ENCODE results near the gene DNAAF8.

- no peak for TF ChIP-seq PKNOX1 (IDR thresholded peaks at IDR 0.05)
- TF ChIP-seq FOXA1 (IDR thresholded peaks at IDR 0.05), result no peak
- no peak for TF ChIP-seq SP1 (IDR thresholded peaks at IDR 0.05)
- no peak for TF ChIP-seq CTBP1 (IDR thresholded peaks at IDR 0.05; ENCODE audit: borderline replicate concordance)
- TF ChIP-seq HDGF (IDR thresholded peaks at IDR 0.05; ENCODE audit: borderline replicate concordance), result no peak
- no peak for TF ChIP-seq BHLHE40 (IDR thresholded peaks at IDR 0.05; ENCODE audit: borderline replicate concordance)
- TF ChIP-seq FOXM1 (IDR thresholded peaks at IDR 0.05; ENCODE audit: borderline replicate concordance), result no peak
- TF ChIP-seq SUZ12 (IDR thresholded peaks at IDR 0.05), result no peak
- no peak for TF ChIP-seq ARNT (IDR thresholded peaks at IDR 0.05)
- TF ChIP-seq ZNF384 (IDR thresholded peaks at IDR 0.05), result no peak
- TF ChIP-seq TARDBP (IDR thresholded peaks at IDR 0.05), result no peak
- no peak for TF ChIP-seq ELF4 (IDR thresholded peaks at IDR 0.05)
- no peak for TF ChIP-seq LEF1 (IDR thresholded peaks at IDR 0.05; ENCODE audit: borderline replicate concordance)
- no peak for TF ChIP-seq FOXK2 (IDR thresholded peaks at IDR 0.05)
Measured at GRCh38 chr16:4797805-4798252, 63.5 kb downstream of the DNAAF8 start.
